Measurements from ENCODE around the gene KIAA0825.

KIAA0825 gene

DNA sequence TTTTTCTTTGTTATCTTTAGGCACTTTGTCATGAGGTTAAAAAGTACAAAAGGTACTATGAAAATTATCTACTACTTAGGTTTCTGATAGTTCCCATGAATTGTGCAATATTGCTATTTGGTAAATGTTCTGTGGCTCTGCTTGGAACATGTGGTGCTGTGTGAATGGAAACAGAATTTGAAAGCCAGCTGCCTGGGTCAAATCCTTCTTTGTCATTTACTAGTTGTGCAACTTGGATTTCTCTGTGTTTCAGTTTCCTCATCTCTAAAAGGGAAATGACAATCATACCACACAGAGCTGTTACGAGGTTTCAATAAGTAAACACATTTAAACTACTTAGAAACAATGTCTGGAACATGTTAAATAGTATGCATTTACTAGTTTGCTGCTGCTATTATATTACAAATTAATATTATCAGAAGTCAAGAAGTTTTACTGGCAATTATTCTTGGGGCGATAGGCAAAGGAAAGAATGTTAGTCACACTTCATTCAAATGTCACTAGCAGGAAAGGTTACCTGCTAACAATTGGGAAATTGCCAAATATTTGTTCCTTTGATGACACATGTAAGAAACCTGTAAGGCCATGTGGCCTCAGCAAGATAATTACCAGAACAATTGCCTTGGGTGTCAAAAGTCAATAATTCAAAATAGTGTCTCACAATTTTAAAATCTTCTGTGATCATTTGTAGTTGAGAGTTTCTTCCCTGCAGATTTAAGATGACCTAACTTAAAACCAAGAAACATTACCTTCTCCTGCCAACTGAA lies 184.8 kb downstream of the KIAA0825 start:
- DNase-seq: no peak

DNA sequence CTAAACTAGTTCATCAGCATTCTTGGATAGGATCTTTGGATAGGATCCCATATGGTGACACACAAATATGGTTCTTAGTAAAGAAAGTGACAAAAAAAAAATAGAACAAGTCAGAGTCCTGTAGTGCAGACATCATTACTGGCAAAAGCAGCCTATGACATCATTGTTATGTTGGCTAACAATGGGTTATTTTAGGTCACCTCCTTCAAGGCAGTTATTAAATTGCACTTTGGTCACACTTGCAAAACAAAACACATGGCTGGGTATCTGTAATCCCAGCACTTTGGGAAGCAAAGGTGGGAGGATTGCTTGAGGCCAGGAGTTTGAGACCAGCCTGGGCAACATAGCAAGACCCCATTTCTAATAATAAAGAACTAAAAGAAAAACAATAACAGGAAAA lies 185.9 kb downstream of the KIAA0825 start:
- DNase-seq: no peak

DNA sequence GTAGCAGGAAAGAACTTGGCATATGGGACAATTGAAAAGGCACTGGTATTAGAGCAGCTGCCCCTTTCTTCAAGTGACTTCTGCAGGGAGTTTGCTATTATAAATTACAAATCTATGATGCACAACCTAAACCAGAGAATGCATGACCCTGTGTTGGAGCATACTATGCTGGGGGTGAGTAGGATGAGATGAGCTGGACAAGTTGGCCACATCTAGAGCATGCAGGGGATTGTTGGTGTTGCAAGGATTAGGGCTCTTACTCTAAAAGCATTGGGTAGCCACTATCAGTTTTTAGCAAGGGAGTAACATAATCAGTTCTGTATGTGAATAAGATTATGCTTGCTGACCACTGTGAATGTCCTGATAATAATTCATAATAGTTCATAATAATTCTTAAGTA lies 186.7 kb downstream of the KIAA0825 start:
- no peak for DNase-seq

DNA sequence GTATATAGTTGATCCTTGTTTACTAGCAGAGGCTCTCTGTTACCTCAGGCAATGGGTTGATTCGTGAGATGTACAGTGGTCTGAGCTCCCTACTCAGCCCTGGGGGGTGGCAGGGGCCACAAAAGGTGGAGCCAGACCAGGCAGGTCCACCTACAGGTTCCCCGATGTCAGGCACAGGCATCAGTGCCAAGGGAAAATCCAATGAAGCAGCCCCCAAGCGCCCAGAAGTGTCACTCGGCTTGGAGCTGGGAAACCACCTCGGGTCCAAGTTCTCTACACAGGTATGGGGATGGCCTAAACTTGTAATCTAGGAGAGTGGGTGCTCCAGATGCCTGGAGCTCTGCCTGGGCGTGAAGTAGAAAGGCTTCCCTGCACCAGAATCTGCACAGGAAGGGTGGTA lies 188.8 kb downstream of the KIAA0825 start:
- no peak for DNase-seq

- no peak for DNase-seq
Measured at GRCh38 chr5:94425396-94425795, 193.0 kb downstream of the KIAA0825 start.

- no peak for DNase-seq
Measured at GRCh38 chr5:94423411-94423810, 195.0 kb downstream of the KIAA0825 start.

DNA sequence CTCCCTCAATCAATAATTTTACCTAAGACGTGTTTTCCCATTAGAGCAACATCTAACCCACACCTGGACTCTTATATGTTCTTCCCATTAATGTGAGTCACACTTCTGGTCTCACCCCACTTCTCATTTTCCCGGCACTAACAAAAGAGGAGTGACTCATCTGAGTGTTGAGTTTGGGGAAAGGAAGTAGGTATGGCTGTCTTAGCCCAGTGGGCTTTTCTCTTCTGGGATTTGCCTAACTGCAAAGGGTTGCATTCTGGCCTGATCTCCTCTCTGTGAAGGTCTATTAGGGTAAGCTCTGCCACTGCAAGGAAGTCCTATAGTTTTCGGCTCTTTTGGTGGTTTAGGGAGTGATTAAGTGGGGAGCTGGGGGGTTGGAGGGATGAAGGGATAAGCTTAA lies 195.6 kb downstream of the KIAA0825 start:
- DNase-seq: no peak

GRCh38 chr5:94420885-94421284 lies 197.5 kb downstream of the KIAA0825 start:
- no peak for DNase-seq

DNA sequence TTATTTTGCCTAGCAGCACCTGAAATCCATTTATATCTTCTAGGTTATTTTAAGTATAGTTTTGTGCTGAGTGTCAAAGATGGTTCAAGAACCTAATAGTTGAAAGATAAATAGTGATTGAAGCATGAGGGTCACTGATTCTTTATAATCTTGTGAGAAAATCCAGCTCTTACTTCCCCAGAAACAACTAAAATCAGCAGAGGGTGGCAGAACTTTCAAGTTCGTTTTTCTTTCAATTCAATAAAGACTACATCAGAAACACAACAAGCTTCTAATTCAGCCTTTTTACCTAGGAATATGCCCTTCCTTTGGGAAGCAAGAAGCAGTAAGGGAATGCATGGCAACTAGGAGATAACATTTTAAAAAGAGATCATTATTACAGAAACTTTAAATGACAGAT lies 202.6 kb downstream of the KIAA0825 start:
- DNase-seq: no peak

GRCh38 chr5:94409440-94409839 lies 209.0 kb downstream of the KIAA0825 start:
- DNase-seq: no peak

DNA sequence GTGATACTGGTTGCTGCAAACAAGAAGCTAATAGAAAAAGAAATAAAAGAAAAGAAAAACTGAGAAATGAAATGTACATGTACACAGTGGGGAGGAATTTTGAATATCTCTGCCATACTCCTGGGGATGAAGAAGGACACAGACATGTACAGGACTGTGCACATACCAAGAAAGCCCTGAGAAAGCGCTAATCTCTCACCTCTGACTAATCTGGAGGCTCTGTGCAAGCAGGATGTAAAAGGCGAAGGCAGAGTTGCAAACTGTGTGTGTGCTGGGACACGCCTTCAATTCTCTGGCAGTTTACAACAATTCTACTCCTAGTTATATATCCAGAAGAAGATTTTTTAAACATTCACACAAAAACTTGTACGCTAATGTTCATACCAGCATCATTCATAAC lies 211.4 kb downstream of the KIAA0825 start:
- no peak for DNase-seq

GRCh38 chr5:94403483-94403882 lies 214.9 kb downstream of the KIAA0825 start:
- no peak for DNase-seq

DNA sequence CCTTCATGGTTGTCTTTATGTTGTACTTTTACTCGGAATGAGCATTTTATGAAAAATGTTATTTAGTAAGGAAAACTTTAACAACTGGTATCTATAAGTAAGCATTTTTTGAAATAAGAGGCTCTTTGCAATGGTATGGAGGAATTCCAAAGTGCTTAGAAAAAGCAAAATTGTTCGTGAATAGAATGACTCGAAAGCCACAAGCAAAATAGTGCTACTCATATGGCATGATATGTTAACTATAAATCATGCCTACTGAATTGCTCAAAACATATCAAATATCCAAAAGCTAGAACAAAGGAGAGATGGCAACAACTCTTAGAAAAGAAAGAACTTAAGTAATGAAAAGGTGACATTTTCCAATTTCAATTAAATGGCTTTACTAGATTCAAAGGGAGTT lies 216.3 kb downstream of the KIAA0825 start:
- no peak for DNase-seq

DNA sequence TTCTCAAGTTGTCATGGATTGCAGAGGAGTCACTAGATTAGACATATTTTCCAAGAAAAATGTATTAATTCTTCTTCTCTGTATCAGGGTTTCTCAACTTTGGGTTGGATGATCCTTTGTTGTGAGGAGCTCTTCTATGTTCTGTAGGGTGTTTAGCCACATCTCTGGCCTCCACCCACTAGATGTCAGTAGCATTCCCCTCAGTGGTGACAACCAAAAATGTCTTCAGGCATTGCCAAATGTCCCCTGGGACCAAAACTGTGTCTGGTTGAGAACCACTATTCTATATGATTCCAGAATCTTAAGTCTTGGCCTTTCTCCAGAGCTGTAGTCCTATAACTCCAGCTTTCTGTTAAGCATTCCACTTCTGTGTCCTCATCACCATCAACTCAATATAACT lies 220.9 kb downstream of the KIAA0825 start:
- DNase-seq: no peak

DNA sequence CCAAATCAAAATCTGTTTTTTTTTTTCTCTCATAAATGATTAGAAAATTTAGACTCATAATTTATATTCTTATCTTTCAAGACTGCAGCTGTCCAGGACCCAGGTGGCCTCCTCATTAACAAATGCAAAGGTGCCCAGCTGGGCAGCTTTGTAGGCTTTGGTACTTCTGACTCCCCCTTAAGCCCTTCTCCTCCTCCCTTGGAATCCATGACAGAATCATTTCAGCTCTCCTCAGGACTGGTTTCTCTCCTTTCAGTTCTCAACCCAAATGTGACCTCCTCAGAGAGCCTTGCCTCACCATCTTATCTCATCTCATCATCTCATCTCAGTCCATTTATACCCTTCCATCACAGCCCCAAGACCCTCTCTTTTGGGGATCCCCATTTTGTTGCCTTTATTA lies 221.7 kb downstream of the KIAA0825 start:
- no peak for DNase-seq

GRCh38 chr5:94395468-94395867 lies 222.9 kb downstream of the KIAA0825 start:
- no peak for DNase-seq

- DNase-seq: no peak
Measured at GRCh38 chr5:94391996-94392395, 226.4 kb downstream of the KIAA0825 start.

DNA sequence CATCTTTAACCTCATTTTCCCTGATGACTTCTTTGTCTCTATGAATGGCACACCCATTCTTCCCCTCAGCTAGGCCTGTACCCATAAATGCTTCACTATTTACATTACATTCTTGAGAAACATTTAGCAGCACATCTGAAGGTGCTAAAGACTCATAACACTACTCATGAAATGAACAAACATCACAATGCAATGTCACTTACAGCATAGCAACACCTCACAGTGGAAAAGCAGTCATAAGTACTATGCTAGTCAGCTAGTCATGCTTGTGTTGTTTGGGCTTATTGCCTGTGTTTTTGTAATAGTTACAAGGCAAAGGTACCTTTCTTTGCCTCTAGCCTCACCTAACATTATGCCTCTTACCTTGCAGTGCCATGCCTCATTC lies 228.9 kb downstream of the KIAA0825 start:
- DNase-seq: no peak

GRCh38 chr5:94388773-94389514 lies 229.5 kb downstream of the KIAA0825 start:
- no peak for DNase-seq

- no peak for DNase-seq
Measured at GRCh38 chr5:94385767-94386166, 232.6 kb downstream of the KIAA0825 start.

DNA sequence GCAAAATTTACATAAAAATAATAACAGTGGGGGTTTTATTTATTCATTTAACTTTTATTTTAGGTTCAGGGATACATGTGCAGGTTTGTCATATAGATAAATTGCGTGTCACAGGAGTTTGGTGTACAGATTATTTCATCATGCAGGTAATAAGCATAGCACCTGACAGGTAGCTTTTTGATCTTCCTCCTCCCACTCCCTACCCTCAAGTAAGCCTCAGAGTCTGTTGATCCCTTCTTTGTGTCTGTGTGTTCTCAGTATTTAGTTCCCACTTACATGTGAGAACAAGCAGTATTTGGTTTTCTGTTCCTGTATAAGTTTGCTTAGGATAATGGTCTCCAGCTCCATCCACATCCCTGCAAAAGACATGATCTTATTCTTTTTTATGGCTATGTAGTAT lies 240.3 kb downstream of the KIAA0825 start:
- DNase-seq: no peak

GRCh38 chr5:94376672-94377345 lies 241.6 kb downstream of the KIAA0825 start:
- peak; percentile 88 for DNase-seq

DNA sequence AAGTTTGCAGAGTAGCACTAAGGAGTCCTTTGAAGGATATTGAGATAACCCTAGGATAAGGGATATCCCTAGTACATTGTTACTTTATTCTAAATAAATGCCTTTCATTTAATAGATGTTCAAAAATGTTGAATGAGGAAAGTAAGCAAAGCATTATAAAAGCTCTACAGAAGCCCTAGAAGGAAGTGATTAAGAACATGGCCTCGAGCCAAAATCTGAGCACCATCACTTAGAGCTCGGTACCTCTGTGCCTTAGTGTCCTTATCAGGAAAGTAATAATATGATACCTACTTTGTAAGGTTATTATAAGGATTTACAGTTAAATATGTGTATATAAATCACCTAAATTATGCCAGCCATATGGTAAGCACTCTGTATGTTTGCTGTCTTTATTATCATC lies 242.6 kb downstream of the KIAA0825 start:
- DNase-seq: peak; percentile 8

- no peak for DNase-seq
Measured at GRCh38 chr5:94374336-94374735, 244.1 kb downstream of the KIAA0825 start.

Data from COR-L47 (cell line).